ENCODE results near the gene SNX22. TPM values are rescaled to one million over a fixed set of nuclear protein-coding genes. Genes with fewer than 3 reads are reported as not detected.
"Not testable (repeated sequence)": the region's sequence is repeated elsewhere in the genome, so short reads cannot be mapped to it uniquely, and the experiment has no call there.

The SNX22 gene
- total RNA-seq, 6 donors from 2014 or later: 9.6 to 44.0 (median 24.8) TPM

DNA sequence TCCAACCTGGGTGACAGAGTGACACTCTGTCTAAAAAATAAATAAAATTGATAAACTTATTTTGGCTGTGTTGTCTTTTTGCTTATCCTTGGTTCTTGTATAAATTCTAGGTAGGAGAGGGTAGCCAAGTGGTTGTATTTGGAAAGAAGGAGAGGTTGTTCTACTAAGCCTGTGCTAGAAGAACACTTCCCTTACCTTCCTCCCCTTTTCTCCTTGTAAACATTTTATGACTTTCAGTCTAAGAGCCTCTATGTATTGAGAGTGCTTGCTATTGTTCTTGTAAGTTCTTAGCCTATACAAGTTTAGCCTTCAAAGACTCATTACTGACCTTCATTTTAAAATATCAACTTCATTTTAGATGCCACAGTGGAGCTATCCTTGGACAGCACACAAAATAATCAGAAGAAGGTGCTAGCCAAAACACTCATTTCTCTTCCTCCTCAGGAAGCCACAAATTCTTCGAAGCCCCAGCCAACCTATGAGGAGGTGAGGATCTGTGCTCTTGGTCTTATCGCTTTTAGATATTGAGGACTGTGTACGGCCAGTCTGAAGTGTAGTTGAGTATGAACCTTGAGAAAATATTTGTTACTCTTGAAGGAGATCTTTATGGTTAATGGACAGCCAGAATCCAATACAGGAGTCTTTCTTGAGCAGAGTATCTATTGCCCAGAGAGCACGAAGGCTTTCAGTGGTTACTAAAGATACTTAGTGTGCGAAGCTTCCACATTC is 33.6 kb upstream of the SNX22 start:
- DNase-seq (no peak), ATAC-seq (ENCODE audit: low FRiP score in 2 of 2) (peak; percentile 40 to 91)
- TF ChIP-seq EP300 (IDR thresholded peaks at IDR 0.05) (peak in 1 of 4 donors; percentile 21), POLR2AphosphoS5 (IDR thresholded peaks at IDR 0.05) (no peak)
- H3K9me3 ChIP-seq: no peaks in the 10 kb centered on the region
- H3K36me3 ChIP-seq: peaks cover 3 to 100% (median 49%) of the 10 kb centered on the region in 4 donors
- H3K4me1 ChIP-seq: peaks cover 0 to 20% (median 14%) of the 10 kb centered on the region in 4 donors
- H3K4me3 ChIP-seq: no peak overlapping the region
- no peaks in the 10 kb centered on the region for H3K27me3 ChIP-seq
- peak overlapping the region in 1 of 4 donors; percentile 3 for H3K27ac ChIP-seq
- WGBS, 2 donors: 61 to 67% methylated on average over 5 of the region's 5 CpGs

DNA sequence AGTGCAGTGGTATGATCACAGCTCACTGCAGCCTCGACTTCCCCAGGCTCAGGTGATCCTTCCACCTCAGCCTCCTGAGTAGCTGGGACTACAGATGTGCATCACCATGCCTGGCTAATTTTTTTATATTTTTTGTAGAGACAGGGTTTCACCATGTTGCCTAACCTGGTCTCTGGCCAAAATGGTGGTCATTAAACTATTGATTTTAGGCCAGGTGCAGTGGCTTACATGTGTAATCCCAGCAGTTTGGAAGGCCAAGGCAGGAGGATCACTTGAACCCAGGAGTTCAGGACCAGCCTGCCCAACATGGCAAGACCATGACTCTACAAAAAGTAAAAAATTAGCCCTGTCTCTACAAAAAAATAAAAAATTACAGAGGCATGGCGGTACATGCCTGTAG is 31.2 kb upstream of the SNX22 start:
- peaks cover 0 to 18% (median 7%) of the 10 kb centered on the region in 4 donors for H3K4me1 ChIP-seq
- H3K4me3 ChIP-seq; DNase-seq; H3K9me3 ChIP-seq; ATAC-seq (ENCODE audit: low FRiP score in 2 of 2); H3K27ac ChIP-seq; H3K27me3 ChIP-seq: not testable (repeated sequence)
- peaks cover 3 to 100% (median 55%) of the 10 kb centered on the region in 4 donors for H3K36me3 ChIP-seq
- 97 to 100% methylated on average over 2 of the region's 2 CpGs for WGBS, 2 donors

DNA sequence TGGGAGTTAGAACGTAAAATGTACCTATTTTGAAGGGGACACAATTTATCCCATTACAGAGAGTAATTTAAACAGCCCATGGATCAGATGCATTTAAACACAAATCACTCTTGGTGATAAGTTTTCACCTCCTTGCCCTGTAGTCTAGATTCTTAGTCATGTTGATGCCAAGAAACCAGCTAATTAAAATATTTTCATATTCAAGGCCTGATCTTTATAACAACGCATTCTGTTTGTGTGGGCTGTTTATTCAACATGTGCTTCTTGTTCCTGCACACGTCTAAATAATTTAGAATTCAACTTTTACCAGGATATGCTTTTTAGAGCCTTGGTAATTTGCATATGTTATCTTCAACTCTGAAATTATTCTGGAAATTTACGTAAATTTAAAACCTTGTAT is 29.9 kb upstream of the SNX22 start:
- TF ChIP-seq POLR2AphosphoS5 (IDR thresholded peaks at IDR 0.05) (no peak), POLR2A (IDR thresholded peaks at IDR 0.05) (no peak), EP300 (IDR thresholded peaks at IDR 0.05) (no peak)
- TF ChIP-seq, protein P1, sequence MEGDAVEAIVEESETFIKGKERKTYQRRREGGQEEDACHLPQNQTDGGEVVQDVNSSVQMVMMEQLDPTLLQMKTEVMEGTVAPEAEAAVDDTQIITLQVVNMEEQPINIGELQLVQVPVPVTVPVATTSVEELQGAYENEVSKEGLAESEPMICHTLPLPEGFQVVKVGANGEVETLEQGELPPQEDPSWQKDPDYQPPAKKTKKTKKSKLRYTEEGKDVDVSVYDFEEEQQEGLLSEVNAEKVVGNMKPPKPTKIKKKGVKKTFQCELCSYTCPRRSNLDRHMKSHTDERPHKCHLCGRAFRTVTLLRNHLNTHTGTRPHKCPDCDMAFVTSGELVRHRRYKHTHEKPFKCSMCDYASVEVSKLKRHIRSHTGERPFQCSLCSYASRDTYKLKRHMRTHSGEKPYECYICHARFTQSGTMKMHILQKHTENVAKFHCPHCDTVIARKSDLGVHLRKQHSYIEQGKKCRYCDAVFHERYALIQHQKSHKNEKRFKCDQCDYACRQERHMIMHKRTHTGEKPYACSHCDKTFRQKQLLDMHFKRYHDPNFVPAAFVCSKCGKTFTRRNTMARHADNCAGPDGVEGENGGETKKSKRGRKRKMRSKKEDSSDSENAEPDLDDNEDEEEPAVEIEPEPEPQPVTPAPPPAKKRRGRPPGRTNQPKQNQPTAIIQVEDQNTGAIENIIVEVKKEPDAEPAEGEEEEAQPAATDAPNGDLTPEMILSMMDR (IDR thresholded peaks at IDR 0.05): no peak
- no peaks in the 10 kb centered on the region for H3K27me3 ChIP-seq
- no peak for DNase-seq
- peaks cover 5 to 100% (median 57%) of the 10 kb centered on the region in 4 donors for H3K36me3 ChIP-seq
- ATAC-seq (ENCODE audit: low FRiP score in 2 of 2): no peak
- H3K4me1 ChIP-seq: peaks cover 0 to 12% (median 6%) of the 10 kb centered on the region in 4 donors
- WGBS, 2 donors: 90 to 92% methylated on average over 4 of the region's 4 CpGs
- no peaks in the 10 kb centered on the region for H3K9me3 ChIP-seq
- H3K27ac ChIP-seq: no peak overlapping the region
- no peak overlapping the region for H3K4me3 ChIP-seq

DNA sequence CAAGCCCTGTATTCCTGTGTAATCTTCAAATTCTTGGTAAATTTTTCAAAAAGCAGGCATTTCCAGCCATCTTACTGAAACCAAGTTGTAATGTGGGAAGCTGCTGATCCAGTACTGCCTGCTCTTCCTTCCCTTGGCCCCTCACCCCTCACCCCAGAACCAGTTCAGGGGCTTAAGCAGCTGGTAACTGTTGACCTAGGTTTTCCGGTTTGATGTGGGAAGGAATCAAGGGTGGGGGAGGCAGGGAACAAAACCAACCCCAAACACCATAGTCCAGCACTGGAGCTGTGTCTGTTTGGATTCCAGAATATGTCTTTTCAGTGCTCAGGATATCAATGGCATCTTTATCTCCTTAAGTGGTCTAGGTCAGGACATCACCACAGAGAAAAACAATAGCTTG is 29.1 kb upstream of the SNX22 start:
- no peak overlapping the region for H3K4me3 ChIP-seq
- no peak for DNase-seq
- no peaks in the 10 kb centered on the region for H3K27me3 ChIP-seq
- H3K9me3 ChIP-seq: no peaks in the 10 kb centered on the region
- peaks cover 0 to 12% (median 3%) of the 10 kb centered on the region in 4 donors for H3K4me1 ChIP-seq
- H3K36me3 ChIP-seq: peaks cover 6 to 100% (median 61%) of the 10 kb centered on the region in 4 donors
- no peak overlapping the region for H3K27ac ChIP-seq
- ATAC-seq (ENCODE audit: low FRiP score in 2 of 2): no peak
- WGBS, 2 donors: 92 to 100% methylated on average over 1 of the region's 1 CpG
- TF ChIP-seq POLR2A (IDR thresholded peaks at IDR 0.05): no peak
- TF ChIP-seq, protein P1 (IDR thresholded peaks at IDR 0.05): no peak
- no peak for TF ChIP-seq EP300 (IDR thresholded peaks at IDR 0.05)
- no peak for TF ChIP-seq POLR2AphosphoS5 (IDR thresholded peaks at IDR 0.05)

DNA sequence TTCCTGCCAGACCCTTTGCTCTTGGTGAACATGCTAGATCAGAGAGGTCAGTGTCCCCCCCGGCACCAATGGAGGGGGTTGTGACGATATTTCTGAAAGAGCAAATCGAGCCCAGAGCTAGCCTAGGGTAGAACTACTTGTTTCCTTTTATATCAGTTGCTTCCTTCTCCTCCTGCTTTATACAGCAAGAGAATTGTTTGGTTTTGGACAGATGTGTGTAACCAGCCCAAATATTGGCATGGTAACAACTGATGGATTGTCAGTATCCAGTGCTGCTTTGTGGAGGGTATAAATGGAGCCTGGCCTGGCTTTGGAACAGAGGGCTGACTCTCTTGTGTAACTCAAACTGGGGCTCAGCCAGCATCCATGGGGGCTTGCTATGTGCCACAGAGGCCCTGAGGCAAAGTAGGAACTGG is 28.6 kb upstream of the SNX22 start:
- H3K9me3 ChIP-seq: no peaks in the 10 kb centered on the region
- peaks cover 6 to 100% (median 64%) of the 10 kb centered on the region in 4 donors for H3K36me3 ChIP-seq
- ATAC-seq (ENCODE audit: low FRiP score in 2 of 2) (no peak), DNase-seq (no peak)
- no peak overlapping the region for H3K27ac ChIP-seq
- WGBS, 2 donors: 93 to 98% methylated on average over 3 of the region's 3 CpGs
- no peak overlapping the region for H3K4me3 ChIP-seq
- TF ChIP-seq, protein P1 (IDR thresholded peaks at IDR 0.05): no peak
- TF ChIP-seq EP300 (IDR thresholded peaks at IDR 0.05): no peak
- TF ChIP-seq POLR2AphosphoS5 (IDR thresholded peaks at IDR 0.05): no peak
- no peak for TF ChIP-seq POLR2A (IDR thresholded peaks at IDR 0.05)
- peaks cover 0 to 12% (median 3%) of the 10 kb centered on the region in 4 donors for H3K4me1 ChIP-seq
- no peaks in the 10 kb centered on the region for H3K27me3 ChIP-seq

DNA sequence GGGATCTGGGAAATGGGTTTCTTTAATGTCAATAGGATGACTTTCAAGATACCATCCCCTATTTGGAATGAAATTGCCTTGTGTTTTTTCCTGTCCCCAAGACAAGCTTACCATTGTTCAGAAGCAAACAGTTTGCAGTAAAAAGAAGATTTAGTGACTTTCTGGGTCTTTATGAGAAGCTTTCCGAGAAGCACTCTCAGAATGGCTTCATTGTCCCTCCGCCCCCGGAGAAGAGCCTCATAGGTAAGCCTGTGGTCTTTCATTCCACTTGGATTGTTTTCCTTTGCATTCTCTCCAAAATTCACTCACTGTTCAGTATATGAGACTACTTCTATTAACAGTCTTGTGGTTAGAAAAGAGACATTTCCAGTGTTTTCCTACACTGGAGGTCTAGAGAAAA is 25.6 kb upstream of the SNX22 start:
- no peak overlapping the region for H3K27ac ChIP-seq
- no peaks in the 10 kb centered on the region for H3K27me3 ChIP-seq
- H3K4me3 ChIP-seq: no peak overlapping the region
- DNase-seq (no peak), ATAC-seq (ENCODE audit: low FRiP score in 2 of 2) (no peak)
- no peak for TF ChIP-seq POLR2AphosphoS5 (IDR thresholded peaks at IDR 0.05)
- TF ChIP-seq EP300 (IDR thresholded peaks at IDR 0.05): no peak
- TF ChIP-seq, protein P1 (IDR thresholded peaks at IDR 0.05): no peak
- no peak for TF ChIP-seq POLR2A (IDR thresholded peaks at IDR 0.05)
- 62 to 63% methylated on average over 3 of the region's 3 CpGs for WGBS, 2 donors
- H3K9me3 ChIP-seq: no peaks in the 10 kb centered on the region
- H3K4me1 ChIP-seq: peaks cover 0 to 14% (median 2%) of the 10 kb centered on the region in 4 donors
- peaks cover 19 to 100% (median 73%) of the 10 kb centered on the region in 4 donors for H3K36me3 ChIP-seq

Data from upper lobe of left lung (tissue), 6 donors.